ENCODE data around the gene KCNQ5. TPM values are rescaled to one million over a fixed set of nuclear protein-coding genes. Genes with fewer than 3 reads are reported as not detected.
A peak's percentile ranks its signal among the peaks of the same experiment; 100 is the strongest.

Gene KCNQ5
- total RNA-seq, 2 experiments from 2014 or later = 5.1 to 5.5 TPM

- Mint-ChIP-seq H3K27ac (peak overlapping the region; percentile 93), H3K36me3 (ENCODE audit: low read depth) (no peaks in the 10 kb centered on the region), H3K4me1 (peaks cover 55% of the 10 kb centered on the region), H3K9me3 (ENCODE audit: low read depth) (no peaks in the 10 kb centered on the region), H3K27me3 (peaks cover 20% of the 10 kb centered on the region), H3K4me3 (peak overlapping the region; percentile 64)
- ChIA-PET POLR2A (no interaction called here), CTCF (interaction anchor here (0.8 to 2.0 kb wide), 6 partner anchors 9 to 705 kb away, joined by 3 to 5 read pairs (median 4); no protein-coding TSS in a partner anchor)
- intact Hi-C loops (cut with DNase I, micrococcal nuclease) = loop anchor here (5.0 to 10.0 kb wide), 9 partner anchors 124 to 901 kb away; partner anchors contain the start of genes DDX43 (in 1 of the 2), EEF1A1 (in 1 of the 2), KHDC1 (in 1 of the 2) and MTO1 (in 1 of the 2)
- no peak for ATAC-seq
- peak; percentile 31 for DNase-seq
These were observed 983 bp upstream of the KCNQ5 start for GRCh38 chr6:72620871-72621290.

- intact Hi-C loops (cut with DNase I, micrococcal nuclease) = loop anchor here (1.0 to 10.0 kb wide), 10 partner anchors 27 to 900 kb away; partner anchors contain the start of genes DDX43 (in 1 of the 2), EEF1A1 (in 1 of the 2), KHDC1 (in 1 of the 2) and MTO1 (in 1 of the 2)
- H3K4me1 Mint-ChIP-seq = peaks cover 58% of the 10 kb centered on the region
These were observed 453 bp downstream of the KCNQ5 start for GRCh38 chr6:72622094-72622940.

GRCh38 chr6:72623808-72624207, 1.9 kb downstream of the KCNQ5 start:
- no peaks in the 10 kb centered on the region for H3K9me3 Mint-ChIP-seq (ENCODE audit: low read depth)

More at GRCh38 chr6:72622094-72622940, 453 bp downstream of the KCNQ5 start:
- H3K27ac Mint-ChIP-seq = peak overlapping the region; percentile 90
- H3K36me3 Mint-ChIP-seq (ENCODE audit: low read depth) = peaks cover 2% of the 10 kb centered on the region
- peak; percentile 13 for ATAC-seq
- peak; percentile 69 for DNase-seq
- peaks cover 17% of the 10 kb centered on the region for H3K27me3 Mint-ChIP-seq
- POLR2A ChIA-PET = no interaction called here
- peak overlapping the region; percentile 81 for H3K4me3 Mint-ChIP-seq
- H3K9me3 Mint-ChIP-seq (ENCODE audit: low read depth) = no peaks in the 10 kb centered on the region
- CTCF ChIA-PET = interaction anchor here (1.4 to 1.6 kb wide), 3 partner anchors 12 to 211 kb away, joined by 3 to 4 read pairs (median 3); no protein-coding TSS in a partner anchor

GRCh38 chr6:72624557-72625160, 2.8 kb downstream of the KCNQ5 start:
- Mint-ChIP-seq H3K27ac (no peak overlapping the region), H3K36me3 (ENCODE audit: low read depth) (peaks cover 2% of the 10 kb centered on the region), H3K27me3 (peaks cover 17% of the 10 kb centered on the region), H3K4me1 (peaks cover 41% of the 10 kb centered on the region), H3K4me3 (no peak overlapping the region), H3K9me3 (ENCODE audit: low read depth) (no peaks in the 10 kb centered on the region)
- ATAC-seq (no peak), DNase-seq (no peak)
- intact Hi-C loops (cut with DNase I, micrococcal nuclease) = loop anchor here (5.0 to 10.0 kb wide), 9 partner anchors 120 to 898 kb away; partner anchors contain the start of genes DDX43 (in 1 of the 2), EEF1A1 (in 1 of the 2), KHDC1 (in 1 of the 2) and MTO1 (in 1 of the 2)
- CTCF ChIA-PET = interaction anchor here (0.6 to 1.1 kb wide), 3 partner anchors 8 to 12 kb away, joined by 3 to 4 read pairs (median 3); no protein-coding TSS in a partner anchor
- POLR2A ChIA-PET = no interaction called here

More at GRCh38 chr6:72623808-72624207, 1.9 kb downstream of the KCNQ5 start:
- peak overlapping the region; percentile 90 for H3K27ac Mint-ChIP-seq
- H3K36me3 Mint-ChIP-seq (ENCODE audit: low read depth) = peaks cover 2% of the 10 kb centered on the region
- POLR2A ChIA-PET = no interaction called here
- peak overlapping the region; percentile 81 for H3K4me3 Mint-ChIP-seq
- peaks cover 49% of the 10 kb centered on the region for H3K4me1 Mint-ChIP-seq
- intact Hi-C loops (cut with DNase I, micrococcal nuclease) = loop anchor here (5.0 to 10.0 kb wide), 9 partner anchors 121 to 898 kb away; partner anchors contain the start of genes DDX43 (in 1 of the 2), EEF1A1 (in 1 of the 2), KHDC1 (in 1 of the 2) and MTO1 (in 1 of the 2)
- DNase-seq (no peak), ATAC-seq (no peak)
- H3K27me3 Mint-ChIP-seq = peaks cover 17% of the 10 kb centered on the region
- CTCF ChIA-PET = interaction anchor here (1.6 kb wide), 1 partner anchor 10 kb away, joined by 3 read pairs; no protein-coding TSS in a partner anchor

- H3K4me3 Mint-ChIP-seq = no peak overlapping the region
- ChIA-PET CTCF (interaction anchor here (0.6 to 2.9 kb wide), 2 partner anchors 10 to 303 kb away, joined by 3 to 13 read pairs; no protein-coding TSS in a partner anchor), POLR2A (interaction anchor here (0.6 kb wide), 1 partner anchor 825 kb away, joined by 3 read pairs; no protein-coding TSS in a partner anchor)
- intact Hi-C loops (cut with DNase I, micrococcal nuclease) = loop anchor here in 1 of 2 experiments (2.0 to 10.0 kb wide), 2 partner anchors 23 to 119 kb away; no protein-coding TSS in a partner anchor
- H3K4me1 Mint-ChIP-seq = peaks cover 26% of the 10 kb centered on the region
- peaks cover 2% of the 10 kb centered on the region for H3K36me3 Mint-ChIP-seq (ENCODE audit: low read depth)
- peak overlapping the region; percentile 35 for H3K27ac Mint-ChIP-seq
- H3K27me3 Mint-ChIP-seq = peaks cover 12% of the 10 kb centered on the region
- no peaks in the 10 kb centered on the region for H3K9me3 Mint-ChIP-seq (ENCODE audit: low read depth)
- ATAC-seq (peak; percentile 42), DNase-seq (peak; percentile 15)
These were observed 4.3 kb downstream of the KCNQ5 start for GRCh38 chr6:72626126-72626525.

GRCh38 chr6:72627539-72627938, 5.7 kb downstream of the KCNQ5 start:
- ATAC-seq = no peak
- no peaks in the 10 kb centered on the region for H3K9me3 Mint-ChIP-seq (ENCODE audit: low read depth)
- CTCF ChIA-PET = interaction anchor here (2.9 kb wide), 1 partner anchor 11 kb away, joined by 13 read pairs; no protein-coding TSS in a partner anchor

GRCh38 chr6:72631480-72631879, 9.6 kb downstream of the KCNQ5 start:
- intact Hi-C loops (cut with DNase I, micrococcal nuclease) = no loop called here
- ATAC-seq (no peak), DNase-seq (no peak)
- Mint-ChIP-seq H3K27ac (no peak overlapping the region), H3K9me3 (ENCODE audit: low read depth) (no peaks in the 10 kb centered on the region), H3K4me3 (no peak overlapping the region), H3K27me3 (no peaks in the 10 kb centered on the region), H3K36me3 (ENCODE audit: low read depth) (peaks cover 4% of the 10 kb centered on the region), H3K4me1 (peaks cover 4% of the 10 kb centered on the region)
- ChIA-PET CTCF (interaction anchor here (1.9 kb wide), 1 partner anchor 15 kb away, joined by 7 read pairs; no protein-coding TSS in a partner anchor), POLR2A (no interaction called here)

More at GRCh38 chr6:72627539-72627938, 5.7 kb downstream of the KCNQ5 start:
- Mint-ChIP-seq H3K4me1 (peaks cover 25% of the 10 kb centered on the region), H3K27me3 (peaks cover 11% of the 10 kb centered on the region), H3K4me3 (no peak overlapping the region), H3K27ac (no peak overlapping the region), H3K36me3 (ENCODE audit: low read depth) (peaks cover 3% of the 10 kb centered on the region)
- DNase-seq = no peak
- intact Hi-C loops (cut with DNase I, micrococcal nuclease) = loop anchor here in 1 of 2 experiments (2.0 to 10.0 kb wide), 2 partner anchors 21 to 117 kb away; no protein-coding TSS in a partner anchor
- POLR2A ChIA-PET = no interaction called here

- Mint-ChIP-seq H3K9me3 (ENCODE audit: low read depth) (no peaks in the 10 kb centered on the region), H3K4me3 (no peak overlapping the region), H3K27ac (no peak overlapping the region), H3K4me1 (no peaks in the 10 kb centered on the region), H3K27me3 (peaks cover 2% of the 10 kb centered on the region), H3K36me3 (ENCODE audit: low read depth) (peaks cover 2% of the 10 kb centered on the region)
- DNase-seq (no peak), ATAC-seq (no peak)
- CTCF ChIA-PET = interaction anchor here (3.1 kb wide), 1 partner anchor 19 kb away, joined by 16 read pairs; no protein-coding TSS in a partner anchor
- POLR2A ChIA-PET = no interaction called here
- intact Hi-C loops (cut with DNase I, micrococcal nuclease) = no loop called here
These were observed 13.8 kb downstream of the KCNQ5 start for GRCh38 chr6:72635636-72636035.

- Mint-ChIP-seq H3K4me3 (no peak overlapping the region), H3K27ac (no peak overlapping the region), H3K36me3 (ENCODE audit: low read depth) (peaks cover 2% of the 10 kb centered on the region), H3K27me3 (peaks cover 2% of the 10 kb centered on the region), H3K9me3 (ENCODE audit: low read depth) (no peaks in the 10 kb centered on the region), H3K4me1 (no peaks in the 10 kb centered on the region)
- intact Hi-C loops (cut with DNase I, micrococcal nuclease) = no loop called here
- CTCF ChIA-PET = interaction anchor here (0.6 to 3.1 kb wide), 2 partner anchors 19 to 254 kb away, joined by 4 to 16 read pairs; no protein-coding TSS in a partner anchor
- DNase-seq (no peak), ATAC-seq (no peak)
- POLR2A ChIA-PET = no interaction called here
These were observed 14.4 kb downstream of the KCNQ5 start for GRCh38 chr6:72636215-72636614.

GRCh38 chr6:72636786-72637185, 14.9 kb downstream of the KCNQ5 start:
- Mint-ChIP-seq H3K4me1 (no peaks in the 10 kb centered on the region), H3K36me3 (ENCODE audit: low read depth) (peaks cover 2% of the 10 kb centered on the region), H3K27ac (no peak overlapping the region), H3K27me3 (peaks cover 2% of the 10 kb centered on the region), H3K9me3 (ENCODE audit: low read depth) (no peaks in the 10 kb centered on the region), H3K4me3 (no peak overlapping the region)
- no peak for ATAC-seq
- POLR2A ChIA-PET = no interaction called here
- CTCF ChIA-PET = interaction anchor here (0.6 kb wide), 1 partner anchor 254 kb away, joined by 4 read pairs; no protein-coding TSS in a partner anchor
- DNase-seq = no peak
- intact Hi-C loops (cut with DNase I, micrococcal nuclease) = no loop called here
